ENCODE measurements around the gene LINGO1. TPM values are rescaled to one million over a fixed set of nuclear protein-coding genes. Genes with fewer than 3 reads are reported as not detected.

The LINGO1 gene
- total RNA-seq, 1 donor = 1.1 TPM

- Histone ChIP-seq H3K79me2 (ENCODE audit: insufficient read depth, low read length) (no peaks in the 10 kb centered on the region), H3K27ac (ENCODE audit: low read depth, low read length) (no peak overlapping the region), H3K4me3 (ENCODE audit: insufficient read depth, low read length) (no peak overlapping the region), H4K20me1 (ENCODE audit: insufficient read depth, low read length) (no peaks in the 10 kb centered on the region), H3K9me3 (ENCODE audit: low read depth, low read length) (no peaks in the 10 kb centered on the region), H3K27me3 (ENCODE audit: insufficient read depth, low read length) (peaks cover 11% of the 10 kb centered on the region), H3K36me3 (ENCODE audit: insufficient read depth, low read length) (no peaks in the 10 kb centered on the region), H3K4me1 (ENCODE audit: insufficient read depth, low read length) (no peaks in the 10 kb centered on the region), H2AFZ (ENCODE audit: low read length) (no peak overlapping the region), H3K4me2 (ENCODE audit: insufficient read depth, low read length) (no peak overlapping the region)
- TF ChIP-seq, protein P1, sequence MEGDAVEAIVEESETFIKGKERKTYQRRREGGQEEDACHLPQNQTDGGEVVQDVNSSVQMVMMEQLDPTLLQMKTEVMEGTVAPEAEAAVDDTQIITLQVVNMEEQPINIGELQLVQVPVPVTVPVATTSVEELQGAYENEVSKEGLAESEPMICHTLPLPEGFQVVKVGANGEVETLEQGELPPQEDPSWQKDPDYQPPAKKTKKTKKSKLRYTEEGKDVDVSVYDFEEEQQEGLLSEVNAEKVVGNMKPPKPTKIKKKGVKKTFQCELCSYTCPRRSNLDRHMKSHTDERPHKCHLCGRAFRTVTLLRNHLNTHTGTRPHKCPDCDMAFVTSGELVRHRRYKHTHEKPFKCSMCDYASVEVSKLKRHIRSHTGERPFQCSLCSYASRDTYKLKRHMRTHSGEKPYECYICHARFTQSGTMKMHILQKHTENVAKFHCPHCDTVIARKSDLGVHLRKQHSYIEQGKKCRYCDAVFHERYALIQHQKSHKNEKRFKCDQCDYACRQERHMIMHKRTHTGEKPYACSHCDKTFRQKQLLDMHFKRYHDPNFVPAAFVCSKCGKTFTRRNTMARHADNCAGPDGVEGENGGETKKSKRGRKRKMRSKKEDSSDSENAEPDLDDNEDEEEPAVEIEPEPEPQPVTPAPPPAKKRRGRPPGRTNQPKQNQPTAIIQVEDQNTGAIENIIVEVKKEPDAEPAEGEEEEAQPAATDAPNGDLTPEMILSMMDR (IDR thresholded peaks at IDR 0.05; ENCODE audit: extremely low read depth, low read depth, low read length) = no peak
- DNase-seq (ENCODE audit: insufficient read length, low spot score, missing footprints) = peak; percentile 22
Measured at GRCh38 chr15:77663256-77663655, 30.5 kb upstream of the LINGO1 start.

- DNase-seq (ENCODE audit: insufficient read length, low spot score, missing footprints) = peak; percentile 97
- H3K4me1 ChIP-seq (ENCODE audit: insufficient read depth, low read length) = no peaks in the 10 kb centered on the region
- peaks cover 18% of the 10 kb centered on the region for H3K27me3 ChIP-seq (ENCODE audit: insufficient read depth, low read length)
- no peak overlapping the region for H3K27ac ChIP-seq (ENCODE audit: low read depth, low read length)
- no peak overlapping the region for H2AFZ ChIP-seq (ENCODE audit: low read length)
- TF ChIP-seq, protein P1 (IDR thresholded peaks at IDR 0.05; ENCODE audit: extremely low read depth, low read depth, low read length) = peak; percentile 27
- H3K4me3 ChIP-seq (ENCODE audit: insufficient read depth, low read length) = no peak overlapping the region
- no peak overlapping the region for H3K4me2 ChIP-seq (ENCODE audit: insufficient read depth, low read length)
- no peaks in the 10 kb centered on the region for H4K20me1 ChIP-seq (ENCODE audit: insufficient read depth, low read length)
- H3K9me3 ChIP-seq (ENCODE audit: low read depth, low read length) = no peaks in the 10 kb centered on the region
- no peaks in the 10 kb centered on the region for H3K79me2 ChIP-seq (ENCODE audit: insufficient read depth, low read length)
- H3K36me3 ChIP-seq (ENCODE audit: insufficient read depth, low read length) = no peaks in the 10 kb centered on the region
Measured at GRCh38 chr15:77659350-77660321, 26.9 kb upstream of the LINGO1 start.

DNA sequence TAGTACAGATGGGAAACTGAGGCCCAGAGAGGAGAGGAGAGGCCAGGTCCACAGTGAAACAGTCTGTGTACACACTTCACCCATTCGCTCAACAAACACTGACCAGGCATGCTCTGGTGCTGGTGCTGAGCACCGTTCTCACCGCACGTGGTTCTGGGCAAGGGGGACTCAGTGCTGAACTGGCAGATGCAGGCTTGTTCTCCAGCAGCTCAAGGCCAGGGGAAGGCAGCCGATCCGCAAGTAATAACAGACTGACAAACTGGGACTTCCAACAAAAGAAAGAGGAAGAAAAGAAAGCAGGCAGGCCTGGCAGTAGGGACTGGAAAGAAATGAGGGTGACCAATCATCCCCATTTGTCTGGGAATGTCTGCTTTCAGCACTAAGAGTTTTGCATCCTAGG is 25.6 kb upstream of the LINGO1 start:
- TF ChIP-seq, protein P1 (IDR thresholded peaks at IDR 0.05; ENCODE audit: extremely low read depth, low read depth, low read length) = no peak
- no peak for DNase-seq (ENCODE audit: insufficient read length, low spot score, missing footprints)
- H3K9me3 ChIP-seq (ENCODE audit: low read depth, low read length) = peaks cover 2% of the 10 kb centered on the region
- no peaks in the 10 kb centered on the region for H3K4me1 ChIP-seq (ENCODE audit: insufficient read depth, low read length)
- no peak overlapping the region for H2AFZ ChIP-seq (ENCODE audit: low read length)
- H3K4me3 ChIP-seq (ENCODE audit: insufficient read depth, low read length) = no peak overlapping the region
- no peak overlapping the region for H3K27ac ChIP-seq (ENCODE audit: low read depth, low read length)
- H4K20me1 ChIP-seq (ENCODE audit: insufficient read depth, low read length) = no peaks in the 10 kb centered on the region
- peaks cover 27% of the 10 kb centered on the region for H3K27me3 ChIP-seq (ENCODE audit: insufficient read depth, low read length)
- no peaks in the 10 kb centered on the region for H3K79me2 ChIP-seq (ENCODE audit: insufficient read depth, low read length)
- no peak overlapping the region for H3K4me2 ChIP-seq (ENCODE audit: insufficient read depth, low read length)
- H3K36me3 ChIP-seq (ENCODE audit: insufficient read depth, low read length) = no peaks in the 10 kb centered on the region

DNA sequence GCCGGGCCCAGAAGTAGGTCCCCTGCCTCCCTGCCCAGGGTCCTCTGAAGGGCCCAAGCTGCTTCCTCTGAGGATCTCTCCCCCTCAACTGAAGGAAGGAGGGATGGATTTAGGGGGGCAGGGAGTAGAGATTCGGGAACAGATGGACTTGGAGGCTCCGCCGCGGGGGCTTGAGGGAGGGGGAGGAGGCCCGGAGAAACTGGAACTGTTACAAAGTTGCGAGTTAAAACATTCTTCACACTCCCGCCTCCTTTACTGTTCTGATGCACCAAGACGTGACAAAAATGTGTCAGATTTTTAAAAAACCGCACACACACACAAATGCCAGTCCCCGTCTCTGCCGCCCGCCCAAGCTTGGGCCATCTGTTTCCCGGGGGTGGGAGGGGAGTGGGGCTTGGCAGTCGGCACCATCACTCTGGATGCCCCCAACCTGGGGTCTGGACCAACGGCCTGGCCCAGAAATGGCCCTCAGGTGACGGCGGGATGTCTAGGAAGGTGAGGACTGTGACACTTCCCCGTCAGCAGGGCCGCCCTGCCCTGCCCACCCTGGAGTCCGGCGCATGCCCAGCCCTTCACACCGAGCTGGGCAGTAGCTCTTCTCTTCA is 25.0 kb upstream of the LINGO1 start:
- H3K4me2 ChIP-seq (ENCODE audit: insufficient read depth, low read length) = no peak overlapping the region
- no peak overlapping the region for H3K4me3 ChIP-seq (ENCODE audit: insufficient read depth, low read length)
- H3K9me3 ChIP-seq (ENCODE audit: low read depth, low read length) = peaks cover 2% of the 10 kb centered on the region
- H3K79me2 ChIP-seq (ENCODE audit: insufficient read depth, low read length) = no peaks in the 10 kb centered on the region
- TF ChIP-seq, protein P1 (IDR thresholded peaks at IDR 0.05; ENCODE audit: extremely low read depth, low read depth, low read length) = no peak
- H3K36me3 ChIP-seq (ENCODE audit: insufficient read depth, low read length) = no peaks in the 10 kb centered on the region
- no peak for DNase-seq (ENCODE audit: insufficient read length, low spot score, missing footprints)
- no peaks in the 10 kb centered on the region for H4K20me1 ChIP-seq (ENCODE audit: insufficient read depth, low read length)
- H2AFZ ChIP-seq (ENCODE audit: low read length) = no peak overlapping the region
- peaks cover 27% of the 10 kb centered on the region for H3K27me3 ChIP-seq (ENCODE audit: insufficient read depth, low read length)
- H3K27ac ChIP-seq (ENCODE audit: low read depth, low read length) = no peak overlapping the region
- H3K4me1 ChIP-seq (ENCODE audit: insufficient read depth, low read length) = no peaks in the 10 kb centered on the region
